HEK293T (cell line): ENCODE results near the gene DENND6A.

ENCODE experiments used
- BHLHE40 ChIP-seq: fragments of 450-650 bp; IDR thresholded peaks from 2 replicates; pipeline ENCODE4 v1.6.1; 2016; ENCODE audit warnings: mild to moderate bottlenecking, moderate library complexity, borderline replicate concordance
- CTBP1 ChIP-seq: fragments of 450-650 bp; IDR thresholded peaks from 2 replicates; pipeline ENCODE4 v1.6.1; 2016; ENCODE audit warnings: borderline replicate concordance
- ELF4 ChIP-seq: fragments of 450-650 bp; IDR thresholded peaks from 2 replicates; pipeline ENCODE4 v1.6.1; 2017; ENCODE audit warnings: antibody characterized with exemption
- FOXA1 ChIP-seq: fragments of 450-650 bp; IDR thresholded peaks from 2 replicates; pipeline ENCODE4 v1.6.1; 2016; ENCODE audit warnings: mild to moderate bottlenecking
- FOXM1 ChIP-seq: fragments of 450-650 bp; IDR thresholded peaks from 2 replicates; pipeline ENCODE4 v1.6.1; 2017; ENCODE audit warnings: mild to moderate bottlenecking, borderline replicate concordance
- L3MBTL2 ChIP-seq: fragments of 450-650 bp; conservative IDR thresholded peaks from 2 replicates; pipeline ENCODE4 v1.6.1; 2016; ENCODE audit warnings: mild to moderate bottlenecking
- SP1 ChIP-seq: fragments of 450-650 bp; IDR thresholded peaks from 2 replicates; pipeline ENCODE4 v1.6.1; 2017
- SUZ12 ChIP-seq: fragments of 450-650 bp; IDR thresholded peaks from 2 replicates; pipeline ENCODE4 v1.6.1; 2016; ENCODE audit warnings: mild to moderate bottlenecking
- TARDBP ChIP-seq: fragments of 450-650 bp; IDR thresholded peaks from 2 replicates; pipeline ENCODE4 v1.6.1; 2016
- ZNF384 ChIP-seq: fragments of 450-650 bp; IDR thresholded peaks from 2 replicates; pipeline ENCODE4 v1.6.1; 2016

DNA sequence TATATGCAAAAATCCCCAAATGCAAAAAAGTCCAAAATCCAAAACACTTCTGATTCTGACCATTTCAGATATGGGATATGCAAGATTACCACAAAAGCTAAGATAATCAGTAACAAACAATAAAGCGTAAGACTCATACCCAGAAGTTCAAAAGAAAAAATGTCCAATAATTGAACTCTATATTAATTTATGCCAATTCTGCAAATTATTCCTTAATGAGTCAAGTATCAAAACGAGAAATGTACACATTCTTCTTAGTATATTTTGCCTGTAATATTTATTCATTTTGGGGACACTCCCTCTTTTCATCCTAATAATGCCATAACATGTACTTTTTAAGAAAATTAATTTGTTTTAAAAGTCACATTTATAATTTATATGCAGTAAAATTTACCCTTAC lies 37.1 kb downstream of the DENND6A start:
- no peak for TF ChIP-seq SP1
- TF ChIP-seq ZNF384: no peak
- TF ChIP-seq L3MBTL2: no peak
- TF ChIP-seq FOXA1: no peak
- TF ChIP-seq BHLHE40: no peak
- TF ChIP-seq TARDBP: no peak
- no peak for TF ChIP-seq FOXM1
- no peak for TF ChIP-seq CTBP1
- TF ChIP-seq ELF4: no peak
- no peak for TF ChIP-seq SUZ12
